Fibroblast of pulmonary artery (primary cell): Measurements from ENCODE around the gene HDAC5.

ENCODE experiments used
- DNase-seq: peaks from one replicate; pipeline ENCODE4 v3.0.0-alpha.2; 2010; ENCODE audit warnings: low read depth
- H3K4me3 ChIP-seq: replicated peaks from 2 replicates; pipeline ENCODE4 v1.5.1; 2011; ENCODE audit warnings: low read depth, mild to moderate bottlenecking, control low read depth, low read length, moderate library complexity
- CTCF ChIP-seq: IDR thresholded peaks from 2 replicates; pipeline ENCODE4 v1.5.1; 2011; ENCODE audit warnings: mild to moderate bottlenecking, control low read depth, low read length, inconsistent platforms; ENCODE audit errors: missing control alignments

Gene HDAC5

GRCh38 chr17:44095647-44096496 is 27.6 kb downstream of the HDAC5 start:
- peak overlapping the region; percentile 47 for H3K4me3 ChIP-seq
- peak; percentile 24 for TF ChIP-seq CTCF
- peak; percentile 95 for DNase-seq

DNA sequence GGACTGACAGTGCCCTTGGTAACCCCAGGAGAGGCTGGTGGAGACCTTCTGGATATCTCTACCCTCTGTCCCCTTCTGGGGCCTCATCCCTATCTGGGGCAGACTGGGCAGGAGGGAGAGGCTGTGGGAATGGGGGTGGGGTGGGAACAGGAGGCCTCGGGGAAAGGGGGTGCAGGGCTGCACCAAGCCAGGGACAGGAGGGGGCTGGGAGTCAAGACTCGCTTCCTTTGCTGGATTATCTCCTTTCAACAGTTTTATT is 28.1 kb downstream of the HDAC5 start:
- H3K4me3 ChIP-seq, result no peak overlapping the region

GRCh38 chr17:44094701-44095387 is 28.6 kb downstream of the HDAC5 start:
- DNase-seq, result no peak
- TF ChIP-seq CTCF, result no peak
- no peak overlapping the region for H3K4me3 ChIP-seq

More for the DNA sequence above, 28.1 kb downstream of the HDAC5 start:
- no peak for TF ChIP-seq CTCF
- no peak for DNase-seq

GRCh38 chr17:44093231-44093900 is 30.1 kb downstream of the HDAC5 start:
- H3K4me3 ChIP-seq, result no peak overlapping the region
- DNase-seq, result no peak
- no peak for TF ChIP-seq CTCF

GRCh38 chr17:44092051-44092450 is 31.4 kb downstream of the HDAC5 start:
- no peak for DNase-seq
- H3K4me3 ChIP-seq, result no peak overlapping the region
- no peak for TF ChIP-seq CTCF

DNA sequence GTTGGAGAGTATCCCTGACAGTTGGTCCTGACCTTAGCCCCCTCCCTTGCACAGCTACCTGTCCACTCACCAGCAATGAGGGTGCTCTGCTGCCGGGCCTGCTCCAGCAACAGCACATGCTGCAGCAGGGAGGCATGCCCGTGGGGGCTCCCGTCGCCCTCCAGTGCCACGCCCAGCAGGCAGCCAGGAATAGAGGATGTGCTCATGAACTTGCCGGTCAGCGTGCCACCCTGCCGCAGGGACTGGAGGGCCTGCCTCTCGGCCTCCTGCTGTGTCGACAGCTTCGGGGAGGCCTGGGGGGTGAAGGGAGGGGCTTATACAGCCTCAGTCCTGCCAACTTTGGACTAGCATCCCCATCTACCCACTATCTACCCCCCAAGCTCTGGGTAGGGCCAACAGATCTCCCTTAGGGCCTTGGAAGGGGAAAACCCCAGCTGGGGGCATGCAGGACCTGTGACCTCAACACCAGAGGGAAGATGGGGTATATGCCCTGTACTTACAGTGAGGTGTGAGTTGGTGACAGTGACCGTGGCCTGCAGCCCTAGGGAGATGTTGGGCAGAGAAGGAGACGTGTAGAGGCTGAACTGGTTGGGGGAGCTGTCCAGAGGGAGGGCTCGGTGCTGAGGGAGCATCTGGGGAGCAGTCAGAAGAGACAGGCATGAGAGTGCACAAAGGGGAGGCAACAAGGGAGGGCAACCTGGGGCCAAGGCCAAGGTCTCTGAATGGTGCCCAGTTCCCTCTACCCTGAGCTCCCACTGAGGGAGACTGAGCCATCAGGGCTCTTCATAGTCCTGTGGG is 32.0 kb downstream of the HDAC5 start:
- no peak for DNase-seq
- TF ChIP-seq CTCF, result no peak
- H3K4me3 ChIP-seq, result no peak overlapping the region
